ENCODE results near the gene WDFY2.
"Not testable (repeated sequence)": the region's sequence is repeated elsewhere in the genome, so short reads cannot be mapped to it uniquely, and the experiment has no call there.

WDFY2 gene, protein sequence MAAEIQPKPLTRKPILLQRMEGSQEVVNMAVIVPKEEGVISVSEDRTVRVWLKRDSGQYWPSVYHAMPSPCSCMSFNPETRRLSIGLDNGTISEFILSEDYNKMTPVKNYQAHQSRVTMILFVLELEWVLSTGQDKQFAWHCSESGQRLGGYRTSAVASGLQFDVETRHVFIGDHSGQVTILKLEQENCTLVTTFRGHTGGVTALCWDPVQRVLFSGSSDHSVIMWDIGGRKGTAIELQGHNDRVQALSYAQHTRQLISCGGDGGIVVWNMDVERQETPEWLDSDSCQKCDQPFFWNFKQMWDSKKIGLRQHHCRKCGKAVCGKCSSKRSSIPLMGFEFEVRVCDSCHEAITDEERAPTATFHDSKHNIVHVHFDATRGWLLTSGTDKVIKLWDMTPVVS

DNA sequence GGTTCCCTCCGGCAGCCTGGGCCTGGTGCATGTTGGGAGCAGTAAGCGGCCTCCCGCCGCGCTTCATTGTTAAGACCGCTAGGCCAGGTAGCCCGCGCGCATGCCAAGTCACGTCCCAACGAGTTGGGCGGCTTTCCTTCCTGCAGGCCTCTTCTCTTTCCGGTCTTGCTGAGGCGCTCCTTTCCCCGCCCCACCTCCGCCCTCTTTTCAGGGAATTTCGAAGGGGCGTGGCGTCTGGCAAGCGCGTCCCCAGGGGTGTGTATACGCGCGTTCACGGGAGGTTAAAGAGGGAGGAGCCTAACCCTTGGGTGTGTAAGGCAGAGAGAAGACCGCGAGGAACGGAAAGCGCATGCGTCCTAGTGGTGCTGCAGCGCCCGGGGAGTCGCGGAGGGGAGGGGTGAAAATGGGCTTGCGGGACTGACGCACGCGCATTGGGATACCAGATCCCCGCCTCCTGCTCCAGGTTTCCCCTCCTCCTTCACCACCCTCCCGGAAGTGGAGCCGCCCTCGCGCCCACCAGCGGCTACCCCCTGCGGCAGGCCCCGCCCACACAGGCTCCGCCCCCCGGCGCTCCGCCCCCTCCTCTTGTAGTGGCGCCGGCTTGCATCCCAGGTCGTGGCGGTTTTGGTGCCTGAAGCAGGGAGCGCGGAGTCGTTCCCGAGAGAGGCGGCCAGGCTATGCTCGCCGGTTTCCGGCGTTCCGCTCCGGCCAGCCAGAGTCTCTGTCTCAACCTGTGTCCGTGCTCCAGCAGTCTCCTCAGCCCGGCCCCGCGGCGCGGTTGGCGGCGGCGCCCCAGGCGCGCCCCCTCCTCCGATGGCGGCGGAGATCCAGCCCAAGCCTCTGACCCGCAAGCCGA, at the start of gene WDFY2:
Gene WDFY2, plus strand, starts transcription at position 588 of the 856 bp plus-strand sequence. Its CDS starts 226 bp downstream, at position 814.
- Histone ChIP-seq H3K9me3 (ENCODE audit: low read length) (no peaks in the 10 kb centered on the region), H3K27me3 (ENCODE audit: insufficient read depth, low read length) (peaks cover 5% of the 10 kb centered on the region), H2AFZ (ENCODE audit: low read depth, low read length) (peak within 1 kb of the TSS; percentile 66), H3K4me1 (ENCODE audit: insufficient read depth, low read length) (peaks cover 26% of the 10 kb centered on the region), H3K36me3 (ENCODE audit: insufficient read depth, low read length) (no peaks in the 10 kb centered on the region), H3K4me3 (ENCODE audit: low read length) (peak within 1 kb of the TSS; percentile 67)

DNA sequence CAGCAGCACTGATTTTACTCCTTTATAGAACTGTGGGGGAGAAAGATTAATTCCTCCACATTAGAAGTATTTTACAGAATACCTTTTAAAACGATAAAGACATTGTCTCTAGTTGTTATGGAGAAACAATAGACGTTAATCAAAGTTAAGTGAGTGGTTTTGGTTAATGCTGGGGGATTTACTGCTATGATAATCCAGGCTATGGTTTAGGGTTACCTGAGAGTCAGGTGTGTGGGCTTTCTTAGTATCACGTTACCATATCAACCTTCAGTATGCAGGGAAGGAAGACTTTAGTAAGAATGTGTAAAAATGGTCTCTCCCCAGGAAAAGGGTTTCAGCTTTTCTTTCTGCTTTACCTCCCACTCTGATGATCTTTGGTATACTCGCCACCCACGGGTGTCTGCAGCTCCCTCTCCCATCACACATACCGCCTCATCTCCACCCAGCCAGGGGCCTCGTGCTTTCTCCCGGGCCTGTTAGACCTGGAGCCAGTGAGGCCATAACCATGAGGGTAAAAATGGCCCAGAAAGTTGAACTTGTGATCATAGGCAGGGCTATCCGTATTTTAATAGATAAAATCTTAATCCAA, 45.6 kb upstream of the WDFY2 start:
- no peaks in the 10 kb centered on the region for H3K36me3 ChIP-seq (ENCODE audit: insufficient read depth, low read length)
- H3K9me3 ChIP-seq (ENCODE audit: low read length), result no peaks in the 10 kb centered on the region
- H2AFZ ChIP-seq (ENCODE audit: low read depth, low read length), result no peak overlapping the region
- no peak overlapping the region for H3K4me3 ChIP-seq (ENCODE audit: low read length)
- no peaks in the 10 kb centered on the region for H3K27me3 ChIP-seq (ENCODE audit: insufficient read depth, low read length)
- H3K4me1 ChIP-seq (ENCODE audit: insufficient read depth, low read length), result peaks cover 3% of the 10 kb centered on the region

DNA sequence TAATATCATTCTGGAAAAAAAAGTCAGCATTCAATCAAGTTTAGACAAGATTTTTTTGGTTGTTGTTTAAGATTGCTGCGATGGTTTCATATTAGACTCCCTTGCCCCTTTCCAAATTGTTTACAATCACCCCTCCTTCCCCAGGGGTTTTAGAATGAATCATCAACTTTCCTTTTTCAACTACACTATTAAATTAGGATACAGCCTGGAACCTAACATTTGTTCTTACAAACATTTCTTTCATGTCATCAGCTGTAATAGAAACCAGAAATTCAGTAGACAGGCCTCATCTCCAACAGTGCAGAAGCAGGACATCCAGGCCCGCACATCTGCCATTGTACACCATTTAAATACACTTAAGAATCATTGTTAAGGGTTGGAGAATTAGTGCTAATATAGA, 44.4 kb upstream of the WDFY2 start:
- no peak overlapping the region for H3K4me3 ChIP-seq (ENCODE audit: low read length)
- peaks cover 3% of the 10 kb centered on the region for H3K4me1 ChIP-seq (ENCODE audit: insufficient read depth, low read length)
- no peak overlapping the region for H2AFZ ChIP-seq (ENCODE audit: low read depth, low read length)
- H3K36me3 ChIP-seq (ENCODE audit: insufficient read depth, low read length), result no peaks in the 10 kb centered on the region
- no peaks in the 10 kb centered on the region for H3K9me3 ChIP-seq (ENCODE audit: low read length)
- no peaks in the 10 kb centered on the region for H3K27me3 ChIP-seq (ENCODE audit: insufficient read depth, low read length)

DNA sequence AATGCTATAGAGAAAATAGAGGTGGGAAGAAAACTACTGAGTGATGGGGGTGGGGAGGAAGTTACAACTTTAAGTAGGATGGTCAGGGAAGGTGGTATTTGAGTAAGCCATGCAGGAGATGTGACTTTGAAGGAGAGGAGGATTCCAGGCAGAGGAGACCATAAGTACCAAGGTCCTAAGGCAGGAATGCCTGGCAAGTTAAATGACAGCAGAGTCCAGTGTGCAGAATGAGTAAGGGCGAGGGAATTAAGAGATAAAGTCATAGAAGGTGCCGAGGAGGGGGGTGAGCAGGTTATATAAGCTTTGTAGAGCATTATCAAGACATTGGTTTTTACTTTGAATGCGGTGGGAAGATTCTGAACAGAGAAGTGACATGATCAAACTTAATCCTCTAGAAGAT, 43.2 kb upstream of the WDFY2 start:
- Histone ChIP-seq H3K36me3 (ENCODE audit: insufficient read depth, low read length) (no peaks in the 10 kb centered on the region), H3K27me3 (ENCODE audit: insufficient read depth, low read length) (no peaks in the 10 kb centered on the region), H3K4me1 (ENCODE audit: insufficient read depth, low read length) (peaks cover 3% of the 10 kb centered on the region), H2AFZ (ENCODE audit: low read depth, low read length) (no peak overlapping the region), H3K9me3 (ENCODE audit: low read length) (no peaks in the 10 kb centered on the region), H3K4me3 (ENCODE audit: low read length) (no peak overlapping the region)

DNA sequence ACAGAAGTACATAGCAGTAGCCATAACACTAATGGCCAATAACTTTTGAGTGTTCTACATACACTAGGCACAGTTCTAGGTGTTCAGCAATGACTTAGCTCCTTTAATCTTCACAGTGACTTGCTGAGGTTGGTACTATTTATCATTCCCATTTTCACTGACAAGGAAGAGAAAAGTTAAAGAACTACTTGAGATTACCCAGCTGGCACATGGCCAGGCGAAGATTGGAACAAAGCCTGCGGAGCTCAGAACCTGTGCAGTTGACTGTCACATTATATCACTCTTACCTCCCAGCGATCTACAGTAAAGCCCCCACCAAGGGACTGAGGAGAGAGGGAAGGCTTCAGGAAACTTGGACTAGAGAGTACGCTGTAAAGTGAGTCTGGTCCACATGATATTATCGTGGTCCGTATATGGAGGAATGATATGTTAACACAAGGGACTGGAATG, 42.4 kb upstream of the WDFY2 start:
- Histone ChIP-seq H2AFZ (ENCODE audit: low read depth, low read length) (no peak overlapping the region), H3K9me3 (ENCODE audit: low read length) (no peaks in the 10 kb centered on the region), H3K4me1 (ENCODE audit: insufficient read depth, low read length) (peaks cover 3% of the 10 kb centered on the region), H3K36me3 (ENCODE audit: insufficient read depth, low read length) (no peaks in the 10 kb centered on the region), H3K27me3 (ENCODE audit: insufficient read depth, low read length) (no peaks in the 10 kb centered on the region), H3K4me3 (ENCODE audit: low read length) (no peak overlapping the region)

DNA sequence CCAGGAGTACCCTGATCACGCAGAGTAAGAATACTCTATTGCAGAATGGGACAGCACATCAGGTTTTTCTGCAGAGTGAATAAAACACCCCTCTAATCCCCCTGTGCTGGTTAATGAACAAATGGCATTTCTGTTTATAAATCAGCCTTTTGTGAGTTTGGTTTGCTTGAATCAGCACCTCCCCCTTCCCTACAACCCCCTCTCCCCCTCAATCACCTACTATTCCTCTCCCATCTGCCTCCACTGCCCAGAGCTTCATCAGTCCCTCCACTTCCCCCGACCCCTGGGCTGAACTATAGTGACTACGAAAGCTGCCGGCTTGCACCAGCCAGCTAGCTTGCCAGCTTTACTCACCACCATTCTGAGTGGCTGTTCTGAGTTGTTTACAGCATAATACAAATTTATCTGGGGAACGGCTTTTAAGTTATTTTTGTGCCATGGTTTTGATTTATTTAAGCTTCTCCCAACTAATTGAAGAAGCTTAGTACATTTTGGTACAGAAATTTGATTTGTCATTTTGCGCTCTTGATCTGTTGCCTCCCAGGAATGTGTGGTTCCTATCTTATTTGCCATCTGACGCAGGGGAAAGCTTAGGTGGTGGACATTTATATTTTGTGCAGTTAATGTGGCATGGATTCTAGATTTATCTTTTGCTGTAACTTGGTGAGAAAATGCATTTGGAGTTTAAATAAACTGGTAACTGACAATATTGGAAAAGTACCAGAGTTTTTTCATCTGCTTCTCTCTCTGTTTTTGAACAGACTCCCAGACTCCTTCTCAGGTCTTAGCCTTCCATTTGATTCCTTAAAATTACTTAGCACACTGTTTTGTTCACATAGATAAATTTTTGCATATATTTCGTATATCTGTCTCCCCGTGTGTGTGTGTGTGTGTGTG, 41.7 kb upstream of the WDFY2 start:
- H3K27me3 ChIP-seq (ENCODE audit: insufficient read depth, low read length), result no peaks in the 10 kb centered on the region
- no peaks in the 10 kb centered on the region for H3K36me3 ChIP-seq (ENCODE audit: insufficient read depth, low read length)
- peaks cover 3% of the 10 kb centered on the region for H3K4me1 ChIP-seq (ENCODE audit: insufficient read depth, low read length)
- H2AFZ ChIP-seq (ENCODE audit: low read depth, low read length), result peak overlapping the region; percentile 10
- H3K9me3 ChIP-seq (ENCODE audit: low read length), result no peaks in the 10 kb centered on the region
- H3K4me3 ChIP-seq (ENCODE audit: low read length), result no peak overlapping the region

DNA sequence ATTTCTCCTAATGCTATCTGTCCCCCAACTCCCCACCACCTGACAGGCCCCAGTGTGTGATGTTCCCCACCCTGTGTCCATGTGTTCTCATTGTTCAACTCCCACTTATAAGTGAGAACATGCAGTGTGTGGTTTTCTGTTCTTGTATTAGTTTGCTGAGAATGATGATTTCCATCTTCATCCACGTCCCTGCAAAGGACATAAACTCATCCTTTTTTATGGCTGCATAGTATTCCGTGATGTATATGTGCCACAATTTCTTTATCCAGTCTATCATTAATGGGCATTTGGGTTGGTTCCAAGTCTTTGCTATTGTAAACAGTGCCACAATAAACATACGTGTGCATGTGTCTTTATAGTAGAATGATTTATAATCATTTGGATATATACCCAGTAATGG, 38.8 kb upstream of the WDFY2 start:
- H3K4me1 ChIP-seq (ENCODE audit: insufficient read depth, low read length); H3K4me3 ChIP-seq (ENCODE audit: low read length); H3K36me3 ChIP-seq (ENCODE audit: insufficient read depth, low read length): not testable (repeated sequence)

DNA sequence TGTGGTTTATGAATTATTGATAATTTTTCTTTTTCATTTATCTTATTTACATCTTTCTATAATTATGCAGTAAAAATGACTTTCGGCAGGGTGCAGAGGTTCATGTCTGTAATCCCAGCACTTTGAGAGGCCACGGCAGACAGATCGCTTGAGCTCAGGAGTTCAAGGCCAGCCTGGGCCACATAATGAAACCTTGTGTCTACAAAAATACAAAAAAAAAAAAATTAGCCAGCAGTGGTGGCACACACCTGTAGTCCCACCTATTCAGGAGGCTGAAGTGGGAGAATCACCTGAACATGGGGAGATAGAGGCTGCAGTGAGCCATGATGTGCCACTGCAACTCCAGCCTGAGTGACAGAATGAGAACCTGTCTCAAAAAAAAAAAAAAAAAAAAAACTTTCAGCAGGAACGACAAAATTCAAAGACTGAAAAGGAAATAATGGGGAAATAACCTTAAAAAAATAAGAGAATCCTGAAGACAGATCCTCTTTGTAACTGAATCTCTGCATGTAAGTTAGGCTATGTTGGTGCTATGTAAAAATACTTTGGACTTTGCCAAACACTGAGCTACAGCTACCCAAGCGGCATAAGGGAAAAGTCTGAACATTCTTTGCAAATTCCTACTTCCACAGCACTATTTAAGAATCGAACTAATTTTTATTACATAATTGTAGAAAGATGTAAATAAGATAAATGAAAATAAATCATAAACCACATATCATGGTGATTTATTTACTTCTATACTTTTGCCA, 36.7 kb upstream of the WDFY2 start:
- H3K4me1 ChIP-seq (ENCODE audit: insufficient read depth, low read length), result peaks cover under 1% of the 10 kb centered on the region
- no peak overlapping the region for H2AFZ ChIP-seq (ENCODE audit: low read depth, low read length)
- H3K9me3 ChIP-seq (ENCODE audit: low read length), result no peaks in the 10 kb centered on the region
- H3K4me3 ChIP-seq (ENCODE audit: low read length), result no peak overlapping the region
- H3K27me3 ChIP-seq (ENCODE audit: insufficient read depth, low read length), result no peaks in the 10 kb centered on the region
- H3K36me3 ChIP-seq (ENCODE audit: insufficient read depth, low read length), result no peaks in the 10 kb centered on the region

More for the DNA sequence above, 38.8 kb upstream of the WDFY2 start:
- not testable (repeated sequence) for H3K27me3 ChIP-seq (ENCODE audit: insufficient read depth, low read length); H3K9me3 ChIP-seq (ENCODE audit: low read length); H2AFZ ChIP-seq (ENCODE audit: low read depth, low read length)

DNA sequence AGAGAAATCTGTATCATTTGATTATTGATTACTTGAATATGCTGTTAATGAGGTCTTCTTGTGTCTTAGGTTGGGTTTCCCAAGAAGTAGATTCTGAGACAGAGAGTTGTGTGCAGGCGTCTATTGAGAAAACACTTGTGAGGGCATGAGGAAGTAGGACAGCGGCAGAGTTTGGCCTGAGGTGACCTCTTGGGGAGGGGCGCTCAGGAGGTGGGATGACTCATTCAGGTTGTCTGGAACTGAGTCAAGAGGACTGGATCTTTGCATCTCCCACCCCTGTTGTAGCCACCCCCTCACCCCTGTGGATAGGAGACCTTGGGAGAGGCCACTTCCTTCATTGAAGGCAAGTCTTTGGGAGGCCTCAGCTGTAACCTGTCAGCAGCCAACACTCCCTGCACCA, 35.2 kb upstream of the WDFY2 start:
- H3K27me3 ChIP-seq (ENCODE audit: insufficient read depth, low read length), result no peaks in the 10 kb centered on the region
- no peak overlapping the region for H2AFZ ChIP-seq (ENCODE audit: low read depth, low read length)
- H3K4me3 ChIP-seq (ENCODE audit: low read length), result no peak overlapping the region
- peaks cover 5% of the 10 kb centered on the region for H3K4me1 ChIP-seq (ENCODE audit: insufficient read depth, low read length)
- no peaks in the 10 kb centered on the region for H3K9me3 ChIP-seq (ENCODE audit: low read length)
- no peaks in the 10 kb centered on the region for H3K36me3 ChIP-seq (ENCODE audit: insufficient read depth, low read length)

DNA sequence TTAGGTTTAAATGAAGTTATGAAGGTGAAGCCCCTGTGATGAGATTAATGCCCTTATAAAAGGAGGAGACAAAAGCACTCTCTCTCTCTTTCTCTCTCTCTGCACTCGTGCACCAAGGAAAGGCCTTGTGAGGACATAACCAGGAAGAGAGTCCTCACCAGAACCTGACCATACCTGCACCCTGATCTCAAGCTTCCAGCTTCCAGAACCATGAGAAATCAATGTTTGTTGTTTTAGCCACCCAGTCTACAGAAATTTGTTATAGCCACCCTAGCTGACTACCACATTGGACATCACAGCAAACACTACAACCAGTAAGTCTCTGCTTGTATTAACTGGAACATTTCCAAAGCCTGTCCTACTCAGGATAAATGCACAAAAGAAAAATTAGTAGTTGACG, 34.7 kb upstream of the WDFY2 start:
- Histone ChIP-seq H3K9me3 (ENCODE audit: low read length) (no peaks in the 10 kb centered on the region), H3K27me3 (ENCODE audit: insufficient read depth, low read length) (no peaks in the 10 kb centered on the region), H2AFZ (ENCODE audit: low read depth, low read length) (no peak overlapping the region), H3K4me1 (ENCODE audit: insufficient read depth, low read length) (peaks cover 5% of the 10 kb centered on the region), H3K36me3 (ENCODE audit: insufficient read depth, low read length) (no peaks in the 10 kb centered on the region), H3K4me3 (ENCODE audit: low read length) (no peak overlapping the region)

DNA sequence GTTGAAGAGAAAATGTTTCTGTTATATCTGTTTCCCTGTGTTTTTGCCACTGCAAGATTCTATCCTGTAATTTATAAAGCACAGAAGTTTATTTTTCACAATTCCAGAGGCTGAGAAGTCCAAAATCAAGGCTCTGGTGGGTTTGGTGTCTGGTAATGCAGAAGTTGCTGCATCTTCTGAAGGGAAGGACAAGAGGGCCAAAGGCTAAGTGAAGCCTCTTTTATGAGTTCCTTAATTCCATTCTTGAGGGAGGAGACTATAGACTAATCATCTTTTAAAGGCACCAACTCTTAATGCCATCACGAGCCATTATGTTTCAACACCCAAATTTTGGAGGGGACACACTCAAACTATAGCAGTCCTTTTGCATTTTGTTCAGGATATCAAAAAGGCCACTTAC, 34.1 kb upstream of the WDFY2 start:
- Histone ChIP-seq H3K4me3 (ENCODE audit: low read length) (no peak overlapping the region), H3K4me1 (ENCODE audit: insufficient read depth, low read length) (peaks cover 5% of the 10 kb centered on the region), H3K9me3 (ENCODE audit: low read length) (no peaks in the 10 kb centered on the region), H2AFZ (ENCODE audit: low read depth, low read length) (no peak overlapping the region), H3K36me3 (ENCODE audit: insufficient read depth, low read length) (no peaks in the 10 kb centered on the region), H3K27me3 (ENCODE audit: insufficient read depth, low read length) (no peaks in the 10 kb centered on the region)

DNA sequence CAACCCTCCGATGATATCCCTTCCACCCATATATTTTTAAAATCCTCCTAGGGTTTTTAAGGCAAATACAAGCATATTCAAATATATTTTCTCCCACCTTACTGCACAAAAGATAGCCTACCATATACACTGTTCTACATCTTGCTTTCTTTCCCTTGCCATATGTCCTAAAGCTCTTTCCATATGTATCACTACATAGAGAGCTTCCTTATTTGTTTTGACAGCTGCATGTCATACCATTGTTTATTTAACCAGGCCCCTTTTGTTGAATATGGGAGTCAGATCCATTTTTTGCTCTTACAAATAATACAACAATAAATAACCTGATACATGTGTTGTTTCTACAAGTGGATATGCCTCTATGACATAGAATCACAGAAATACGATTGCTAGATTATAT, 32.8 kb upstream of the WDFY2 start:
- Histone ChIP-seq H3K27me3 (ENCODE audit: insufficient read depth, low read length) (no peaks in the 10 kb centered on the region), H3K4me1 (ENCODE audit: insufficient read depth, low read length) (peaks cover 9% of the 10 kb centered on the region), H2AFZ (ENCODE audit: low read depth, low read length) (no peak overlapping the region), H3K36me3 (ENCODE audit: insufficient read depth, low read length) (no peaks in the 10 kb centered on the region), H3K9me3 (ENCODE audit: low read length) (no peaks in the 10 kb centered on the region), H3K4me3 (ENCODE audit: low read length) (no peak overlapping the region)

All from neuron (in vitro differentiated cells).